ENCODE results near the gene INPP5A. TPM values are rescaled to one million over a fixed set of nuclear protein-coding genes. Genes with fewer than 3 reads are reported as not detected.

INPP5A gene
- polyA plus RNA-seq, 2 donors: 9.2 to 12.7 TPM

DNA sequence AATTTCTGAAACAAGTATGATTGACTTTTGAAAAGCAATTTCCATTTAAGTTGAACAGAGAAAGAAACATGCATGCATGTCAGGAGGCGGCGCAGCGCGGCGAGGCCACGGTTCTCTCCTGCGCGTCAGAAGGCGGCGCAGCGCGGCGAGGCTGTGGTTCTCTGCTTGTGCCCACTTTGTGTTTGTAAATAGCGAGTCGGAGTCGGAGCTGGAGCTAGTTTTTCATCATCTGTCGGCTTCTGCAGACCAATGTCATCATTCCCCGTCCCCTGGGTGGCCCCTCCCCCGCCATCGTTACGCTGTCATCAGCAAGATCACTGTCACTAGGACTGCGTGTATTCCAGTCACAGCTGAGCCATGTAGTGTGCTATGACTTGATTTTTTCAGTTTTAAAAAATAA is 49.2 kb downstream of the INPP5A start:
- no peak overlapping the region for H3K4me3 ChIP-seq (ENCODE audit: low read depth in 1 of 2, low read length in 2 of 2)
- WGBS, 2 donors: 95 to 97% methylated on average over 22 of the region's 22 CpGs
- H3K4me1 ChIP-seq (ENCODE audit: control insufficient read depth in 2 of 2, insufficient read depth in 2 of 2, low read length in 1 of 2): peaks cover 19 to 39% of the 10 kb centered on the region in 2 donors
- no peaks in the 10 kb centered on the region for H3K9me3 ChIP-seq (ENCODE audit: control insufficient read depth in 2 of 2, insufficient read depth in 1 of 2, low read depth in 1 of 2, low read length in 1 of 2)
- H3K27ac ChIP-seq (ENCODE audit: low read depth in 2 of 2, low read length in 1 of 2): no peak overlapping the region
- H3K36me3 ChIP-seq (ENCODE audit: control insufficient read depth in 2 of 2, insufficient read depth in 2 of 2, low read length in 1 of 2): peaks cover 0 to 2% of the 10 kb centered on the region in 2 donors
- H3K27me3 ChIP-seq (ENCODE audit: control insufficient read depth in 1 of 2, insufficient read depth in 2 of 2, low read length in 2 of 2): no peaks in the 10 kb centered on the region

DNA sequence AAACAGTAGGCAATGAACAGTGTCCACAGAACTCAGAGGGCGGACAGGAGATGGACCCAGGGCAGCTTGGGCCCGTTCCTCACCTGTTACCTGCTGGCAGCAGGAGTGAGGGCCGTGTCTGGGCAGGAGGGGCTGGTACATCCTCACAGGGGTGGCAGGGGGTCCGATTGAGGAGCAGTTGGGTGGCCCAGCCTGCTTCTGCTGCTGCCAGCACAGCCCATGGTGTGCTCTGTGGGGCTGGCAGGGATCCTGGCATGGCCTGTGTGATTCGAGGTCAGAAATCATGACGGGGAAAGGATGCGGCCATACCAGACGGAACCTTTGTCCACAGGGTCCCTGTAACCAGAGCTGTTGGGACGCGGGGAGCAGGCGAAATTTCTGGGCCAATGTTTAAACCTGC is 49.6 kb downstream of the INPP5A start:
- peaks cover 19 to 39% of the 10 kb centered on the region in 2 donors for H3K4me1 ChIP-seq (ENCODE audit: control insufficient read depth in 2 of 2, insufficient read depth in 2 of 2, low read length in 1 of 2)
- H3K27ac ChIP-seq (ENCODE audit: low read depth in 2 of 2, low read length in 1 of 2): peak overlapping the region in 1 of 2 donors; percentile 2
- WGBS, 2 donors: 78 to 89% methylated on average over 11 of the region's 11 CpGs
- no peaks in the 10 kb centered on the region for H3K9me3 ChIP-seq (ENCODE audit: control insufficient read depth in 2 of 2, insufficient read depth in 1 of 2, low read depth in 1 of 2, low read length in 1 of 2)
- H3K36me3 ChIP-seq (ENCODE audit: control insufficient read depth in 2 of 2, insufficient read depth in 2 of 2, low read length in 1 of 2): peaks cover 0 to 2% of the 10 kb centered on the region in 2 donors
- H3K4me3 ChIP-seq (ENCODE audit: low read depth in 1 of 2, low read length in 2 of 2): no peak overlapping the region
- no peaks in the 10 kb centered on the region for H3K27me3 ChIP-seq (ENCODE audit: control insufficient read depth in 1 of 2, insufficient read depth in 2 of 2, low read length in 2 of 2)

DNA sequence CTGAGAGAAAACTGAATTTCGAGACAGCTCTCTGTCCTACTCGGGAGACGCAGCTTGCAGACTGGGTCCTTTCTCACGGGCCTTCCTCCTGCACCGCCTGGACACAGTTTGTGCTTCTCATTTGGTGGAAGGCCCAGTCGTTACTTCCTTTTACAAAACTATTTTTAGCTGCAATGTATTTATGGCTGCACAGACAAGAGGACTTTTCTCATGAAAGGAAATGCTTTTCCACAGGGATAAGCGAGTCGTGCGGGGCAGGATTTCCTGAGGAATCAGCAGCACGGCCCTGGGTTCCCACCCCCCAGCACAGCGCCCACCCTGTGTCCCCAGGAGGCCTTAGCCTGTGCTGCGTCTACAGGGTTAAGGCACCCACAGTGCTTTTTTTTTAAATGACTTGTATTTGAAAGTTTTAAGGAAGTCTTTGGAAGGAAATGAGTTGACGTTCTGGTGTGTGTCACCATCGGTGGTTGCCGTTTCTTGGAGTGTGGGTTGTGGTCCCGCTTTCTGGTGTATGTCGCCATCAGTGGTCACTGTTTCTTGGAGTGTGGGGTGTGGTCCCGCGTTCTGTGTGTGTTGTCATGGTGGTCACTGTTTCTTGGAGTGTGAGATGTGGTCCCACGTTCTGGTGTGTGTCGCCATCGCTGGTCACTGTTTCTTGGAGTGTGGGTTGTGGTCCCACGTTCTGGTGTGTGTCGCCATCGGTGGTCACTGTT is 50.9 kb downstream of the INPP5A start:
- H3K4me1 ChIP-seq (ENCODE audit: control insufficient read depth in 2 of 2, insufficient read depth in 2 of 2, low read length in 1 of 2): peaks cover 19 to 44% of the 10 kb centered on the region in 2 donors
- WGBS, 2 donors: 55 to 59% methylated on average over 25 of the region's 25 CpGs
- no peak overlapping the region for H3K4me3 ChIP-seq (ENCODE audit: low read depth in 1 of 2, low read length in 2 of 2)
- H3K36me3 ChIP-seq (ENCODE audit: control insufficient read depth in 2 of 2, insufficient read depth in 2 of 2, low read length in 1 of 2): peaks cover 0 to 2% of the 10 kb centered on the region in 2 donors
- H3K27ac ChIP-seq (ENCODE audit: low read depth in 2 of 2, low read length in 1 of 2): peak overlapping the region; percentile 6 to 67
- H3K9me3 ChIP-seq (ENCODE audit: control insufficient read depth in 2 of 2, insufficient read depth in 1 of 2, low read depth in 1 of 2, low read length in 1 of 2): peaks cover 0 to 2% of the 10 kb centered on the region in 2 donors
- H3K27me3 ChIP-seq (ENCODE audit: control insufficient read depth in 1 of 2, insufficient read depth in 2 of 2, low read length in 2 of 2): no peaks in the 10 kb centered on the region

DNA sequence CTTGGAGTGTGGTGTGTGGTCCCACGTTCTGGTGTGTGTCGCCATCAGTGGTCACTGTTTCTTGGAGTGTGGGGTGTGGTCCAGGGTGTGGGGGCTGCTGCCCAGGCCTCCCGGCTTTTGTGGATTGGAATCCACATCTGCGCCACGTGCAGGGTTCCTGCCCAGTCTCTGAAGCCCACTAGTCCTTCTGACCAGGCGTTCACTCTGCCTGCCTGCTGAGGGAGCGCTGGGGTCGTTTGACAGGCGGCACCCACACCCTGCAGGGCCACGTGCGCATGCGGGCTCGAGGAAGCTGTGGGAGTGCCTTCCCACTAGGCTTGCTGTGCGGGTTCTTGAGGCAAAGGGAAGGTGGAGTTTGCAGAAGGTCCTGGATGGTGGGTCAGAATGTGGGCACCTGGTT is 51.4 kb downstream of the INPP5A start:
- Histone ChIP-seq H3K36me3 (ENCODE audit: control insufficient read depth in 2 of 2, insufficient read depth in 2 of 2, low read length in 1 of 2) (peaks cover 0 to 2% of the 10 kb centered on the region in 2 donors), H3K27me3 (ENCODE audit: control insufficient read depth in 1 of 2, insufficient read depth in 2 of 2, low read length in 2 of 2) (no peaks in the 10 kb centered on the region), H3K27ac (ENCODE audit: low read depth in 2 of 2, low read length in 1 of 2) (peak overlapping the region in 1 of 2 donors; percentile 67), H3K4me1 (ENCODE audit: control insufficient read depth in 2 of 2, insufficient read depth in 2 of 2, low read length in 1 of 2) (peaks cover 19 to 44% of the 10 kb centered on the region in 2 donors), H3K9me3 (ENCODE audit: control insufficient read depth in 2 of 2, insufficient read depth in 1 of 2, low read depth in 1 of 2, low read length in 1 of 2) (peaks cover 0 to 2% of the 10 kb centered on the region in 2 donors), H3K4me3 (ENCODE audit: low read depth in 1 of 2, low read length in 2 of 2) (no peak overlapping the region)
- 77 to 78% methylated on average over 14 of the region's 14 CpGs for WGBS, 2 donors

DNA sequence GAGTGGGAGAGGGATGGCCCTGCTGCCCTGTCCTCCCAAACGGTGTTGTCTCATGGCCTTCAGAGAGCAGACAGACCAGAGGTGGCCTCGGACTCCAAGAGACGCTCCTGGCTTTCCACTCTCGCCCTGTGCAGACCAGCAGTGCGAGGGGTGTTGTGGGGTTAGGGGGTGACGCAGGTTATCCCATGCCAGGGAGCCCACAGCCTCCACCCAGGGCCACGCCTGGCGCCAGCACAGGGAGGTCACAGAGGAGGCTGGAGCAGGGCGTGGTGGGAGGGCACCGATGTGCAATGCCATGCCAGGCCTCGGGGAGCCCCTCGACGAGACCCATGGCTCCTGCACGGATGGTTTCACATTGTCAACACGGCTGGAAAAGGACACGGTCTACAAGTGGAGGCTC is 52.1 kb downstream of the INPP5A start:
- peaks cover 0 to 2% of the 10 kb centered on the region in 2 donors for H3K9me3 ChIP-seq (ENCODE audit: control insufficient read depth in 2 of 2, insufficient read depth in 1 of 2, low read depth in 1 of 2, low read length in 1 of 2)
- H3K27me3 ChIP-seq (ENCODE audit: control insufficient read depth in 1 of 2, insufficient read depth in 2 of 2, low read length in 2 of 2): no peaks in the 10 kb centered on the region
- H3K4me3 ChIP-seq (ENCODE audit: low read depth in 1 of 2, low read length in 2 of 2): no peak overlapping the region
- H3K36me3 ChIP-seq (ENCODE audit: control insufficient read depth in 2 of 2, insufficient read depth in 2 of 2, low read length in 1 of 2): peaks cover 0 to 2% of the 10 kb centered on the region in 2 donors
- 89 to 94% methylated on average over 16 of the region's 16 CpGs for WGBS, 2 donors
- H3K27ac ChIP-seq (ENCODE audit: low read depth in 2 of 2, low read length in 1 of 2): no peak overlapping the region
- H3K4me1 ChIP-seq (ENCODE audit: control insufficient read depth in 2 of 2, insufficient read depth in 2 of 2, low read length in 1 of 2): peaks cover 23 to 49% of the 10 kb centered on the region in 2 donors

DNA sequence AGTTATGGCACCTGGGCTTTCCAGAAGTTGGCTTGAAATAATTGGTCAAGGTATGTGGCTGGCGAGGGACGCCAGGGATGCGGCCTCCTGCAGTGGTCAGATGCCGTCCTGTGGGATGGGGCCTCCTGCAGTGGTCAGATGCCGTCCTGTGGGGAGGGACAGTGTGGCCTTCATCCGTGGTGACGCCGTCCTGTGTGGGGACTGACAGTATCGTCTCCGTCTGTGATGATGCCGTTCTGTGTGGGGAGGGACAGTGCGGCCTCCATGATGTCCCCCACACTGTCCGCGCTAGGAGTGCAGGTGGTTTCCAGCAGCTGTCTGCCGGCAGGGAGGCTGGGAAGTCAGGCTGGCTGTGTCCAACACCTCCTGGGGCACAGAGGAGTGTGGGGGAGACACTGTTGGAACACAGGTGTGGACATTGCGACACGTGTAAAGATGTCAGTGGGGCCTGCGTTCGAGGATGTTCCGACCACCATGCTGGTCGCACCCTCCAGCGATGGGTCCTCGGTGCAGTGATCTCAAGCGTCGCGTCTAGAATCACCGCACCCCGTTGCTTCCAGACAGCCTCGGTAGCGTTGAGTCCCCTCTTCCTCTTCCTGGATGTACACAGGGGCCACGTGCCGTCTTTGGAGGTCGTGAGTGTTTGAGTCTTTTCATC is 52.6 kb downstream of the INPP5A start:
- no peaks in the 10 kb centered on the region for H3K27me3 ChIP-seq (ENCODE audit: control insufficient read depth in 1 of 2, insufficient read depth in 2 of 2, low read length in 2 of 2)
- peaks cover 23 to 49% of the 10 kb centered on the region in 2 donors for H3K4me1 ChIP-seq (ENCODE audit: control insufficient read depth in 2 of 2, insufficient read depth in 2 of 2, low read length in 1 of 2)
- WGBS, 2 donors: 95% methylated on average over 33 of the region's 33 CpGs
- peak overlapping the region; percentile 52 to 63 for H3K27ac ChIP-seq (ENCODE audit: low read depth in 2 of 2, low read length in 1 of 2)
- peaks cover 0 to 2% of the 10 kb centered on the region in 2 donors for H3K9me3 ChIP-seq (ENCODE audit: control insufficient read depth in 2 of 2, insufficient read depth in 1 of 2, low read depth in 1 of 2, low read length in 1 of 2)
- H3K4me3 ChIP-seq (ENCODE audit: low read depth in 1 of 2, low read length in 2 of 2): no peak overlapping the region
- H3K36me3 ChIP-seq (ENCODE audit: control insufficient read depth in 2 of 2, insufficient read depth in 2 of 2, low read length in 1 of 2): peaks cover 0 to 2% of the 10 kb centered on the region in 2 donors

DNA sequence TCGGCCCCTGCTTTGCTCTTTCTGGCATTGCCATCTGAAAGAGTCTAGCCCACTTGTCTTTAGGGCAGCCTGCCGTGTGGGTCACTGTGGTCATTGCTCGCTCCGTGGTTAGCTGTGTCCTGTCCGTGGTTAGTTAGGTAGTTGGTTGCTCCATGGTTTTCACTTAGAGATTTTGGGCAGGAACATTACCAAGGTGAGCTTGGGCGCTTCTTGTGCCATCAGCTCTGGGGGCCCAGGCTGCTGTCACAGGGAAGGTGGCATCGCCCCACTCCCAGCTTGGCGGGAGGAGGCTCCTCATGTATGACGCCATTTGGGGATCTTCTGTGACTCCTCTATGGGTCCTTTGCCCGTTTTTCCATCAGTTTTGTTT is 53.1 kb downstream of the INPP5A start:
- peak overlapping the region; percentile 52 to 63 for H3K27ac ChIP-seq (ENCODE audit: low read depth in 2 of 2, low read length in 1 of 2)

DNA sequence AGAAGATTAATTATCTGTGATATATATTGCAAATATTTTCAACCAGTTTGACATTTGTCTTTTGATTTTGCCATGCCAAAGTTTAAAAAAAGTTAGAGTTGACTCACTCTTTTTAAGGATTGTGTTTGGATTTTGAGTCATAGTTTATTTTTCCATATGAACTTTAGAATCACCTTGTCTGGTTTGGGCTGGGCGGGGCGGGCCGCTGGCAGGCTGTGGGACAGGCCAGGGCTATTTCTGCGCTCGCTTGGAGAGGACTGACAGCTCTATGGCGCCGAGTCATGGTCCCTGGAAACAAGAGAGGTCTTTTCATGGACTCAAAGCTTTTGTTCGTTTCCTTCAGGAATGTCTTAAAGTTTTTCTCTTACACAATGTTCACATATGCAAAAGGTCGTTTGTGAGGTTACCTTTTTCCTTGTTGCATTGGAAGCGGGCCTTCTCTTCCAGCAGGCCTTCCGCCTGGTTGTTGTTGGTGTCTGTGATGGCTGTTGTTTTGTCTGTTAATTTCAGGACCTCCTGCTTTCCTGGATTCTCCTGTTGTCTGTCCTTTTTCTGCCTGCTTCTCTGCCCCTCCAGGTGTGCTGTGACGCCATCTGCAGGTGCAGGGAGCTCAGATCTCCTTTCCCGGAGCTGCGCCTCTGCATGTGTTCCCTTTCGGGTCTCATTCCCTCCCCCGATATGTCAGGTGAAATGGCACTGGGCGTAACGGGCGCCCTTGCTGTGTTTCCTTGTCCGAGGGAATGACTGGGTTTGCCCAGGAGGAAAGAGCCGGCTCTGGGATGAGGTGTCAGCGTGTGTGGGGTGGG is 53.8 kb downstream of the INPP5A start:
- Histone ChIP-seq H3K9me3 (ENCODE audit: control insufficient read depth in 2 of 2, insufficient read depth in 1 of 2, low read depth in 1 of 2, low read length in 1 of 2) (peaks cover 0 to 2% of the 10 kb centered on the region in 2 donors), H3K4me3 (ENCODE audit: low read depth in 1 of 2, low read length in 2 of 2) (no peak overlapping the region), H3K36me3 (ENCODE audit: control insufficient read depth in 2 of 2, insufficient read depth in 2 of 2, low read length in 1 of 2) (peaks cover 0 to under 1% of the 10 kb centered on the region in 2 donors), H3K4me1 (ENCODE audit: control insufficient read depth in 2 of 2, insufficient read depth in 2 of 2, low read length in 1 of 2) (peaks cover 18 to 41% of the 10 kb centered on the region in 2 donors), H3K27me3 (ENCODE audit: control insufficient read depth in 1 of 2, insufficient read depth in 2 of 2, low read length in 2 of 2) (no peaks in the 10 kb centered on the region), H3K27ac (ENCODE audit: low read depth in 2 of 2, low read length in 1 of 2) (peak overlapping the region; percentile 31 to 68)
- WGBS, 2 donors: 55 to 58% methylated on average over 22 of the region's 22 CpGs

More for the DNA sequence above, 53.1 kb downstream of the INPP5A start:
- Histone ChIP-seq H3K4me3 (ENCODE audit: low read depth in 1 of 2, low read length in 2 of 2) (no peak overlapping the region), H3K27me3 (ENCODE audit: control insufficient read depth in 1 of 2, insufficient read depth in 2 of 2, low read length in 2 of 2) (no peaks in the 10 kb centered on the region), H3K36me3 (ENCODE audit: control insufficient read depth in 2 of 2, insufficient read depth in 2 of 2, low read length in 1 of 2) (peaks cover 0 to 2% of the 10 kb centered on the region in 2 donors), H3K4me1 (ENCODE audit: control insufficient read depth in 2 of 2, insufficient read depth in 2 of 2, low read length in 1 of 2) (peaks cover 23 to 46% of the 10 kb centered on the region in 2 donors), H3K9me3 (ENCODE audit: control insufficient read depth in 2 of 2, insufficient read depth in 1 of 2, low read depth in 1 of 2, low read length in 1 of 2) (peaks cover 0 to 2% of the 10 kb centered on the region in 2 donors)
- 68 to 69% methylated on average over 10 of the region's 10 CpGs for WGBS, 2 donors

DNA sequence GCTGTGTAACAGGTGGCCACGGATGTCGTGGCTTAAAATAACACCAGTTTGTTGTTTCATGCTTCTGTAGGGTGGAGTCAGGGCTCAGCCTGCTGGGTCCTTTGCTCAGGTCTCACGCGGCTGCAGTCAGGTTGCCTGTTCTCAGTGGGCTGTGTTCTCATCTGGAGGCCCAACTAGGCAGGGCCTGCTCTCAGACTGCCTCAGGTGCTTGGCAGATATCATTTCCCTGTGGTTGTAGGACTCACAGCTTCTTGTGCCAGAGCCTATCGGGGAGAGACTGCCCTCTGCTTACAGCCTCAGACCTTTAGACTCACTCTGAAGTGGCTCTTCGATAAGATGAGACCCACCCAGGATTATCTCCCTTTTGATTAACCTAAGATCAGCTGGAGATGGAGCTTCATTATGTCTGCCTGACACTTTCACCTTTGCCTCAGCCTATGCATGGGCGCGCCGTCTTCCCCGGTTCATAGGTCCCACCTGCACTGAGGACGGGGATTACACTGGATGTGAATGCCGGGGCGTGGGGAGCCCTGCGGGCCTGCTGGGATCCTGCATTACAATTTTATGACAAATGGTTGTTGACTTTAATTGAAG is 55.3 kb downstream of the INPP5A start:
- Histone ChIP-seq H3K9me3 (ENCODE audit: control insufficient read depth in 2 of 2, insufficient read depth in 1 of 2, low read depth in 1 of 2, low read length in 1 of 2) (peaks cover 0 to 2% of the 10 kb centered on the region in 2 donors), H3K4me3 (ENCODE audit: low read depth in 1 of 2, low read length in 2 of 2) (no peak overlapping the region), H3K27ac (ENCODE audit: low read depth in 2 of 2, low read length in 1 of 2) (peak overlapping the region; percentile 6 to 52), H3K4me1 (ENCODE audit: control insufficient read depth in 2 of 2, insufficient read depth in 2 of 2, low read length in 1 of 2) (peaks cover 18 to 46% of the 10 kb centered on the region in 2 donors), H3K36me3 (ENCODE audit: control insufficient read depth in 2 of 2, insufficient read depth in 2 of 2, low read length in 1 of 2) (no peaks in the 10 kb centered on the region), H3K27me3 (ENCODE audit: control insufficient read depth in 1 of 2, insufficient read depth in 2 of 2, low read length in 2 of 2) (no peaks in the 10 kb centered on the region)
- 70 to 84% methylated on average over 14 of the region's 14 CpGs for WGBS, 2 donors

Data from esophagus (tissue), 2 donors.